ENCODE measurements around the gene KCNT1.

Gene KCNT1

GRCh38 chr9:135752281-135753204 is 50.6 kb downstream of the KCNT1 start:
- Histone ChIP-seq H3K4me2 (ENCODE audit: insufficient read depth, low read length, poor library complexity, severe bottlenecking) (no peak overlapping the region), H2BK12ac (ENCODE audit: low read length) (no peak overlapping the region), H3K9me3 (replicated peaks in 1 of 2; ENCODE audit: control insufficient read depth in 2 of 2, insufficient read depth in 1 of 2, low read depth in 1 of 2, low read length in 2 of 2) (peaks cover 0 to 1% of the 10 kb centered on the region in 2 donors), H2BK120ac (ENCODE audit: low read depth, low read length) (no peak overlapping the region), H3K4me1 (ENCODE audit: control insufficient read depth in 2 of 2, insufficient read depth in 1 of 2, low read depth in 1 of 2, low read length in 2 of 2) (peaks cover 0 to 1% of the 10 kb centered on the region in 2 donors), H3K4ac (ENCODE audit: low read length) (no peak overlapping the region), H4K91ac (ENCODE audit: low read depth, low read length, poor library complexity) (no peak overlapping the region), H3K79me1 (ENCODE audit: low read depth, low read length) (no peaks in the 10 kb centered on the region), H2AK5ac (ENCODE audit: low read depth, low read length) (no peak overlapping the region), H3K4me3 (ENCODE audit: low read length in 2 of 2) (no peak overlapping the region), H3K9ac (ENCODE audit: low read depth, low read length, poor library complexity) (no peak overlapping the region), H2BK5ac (ENCODE audit: low read length) (no peak overlapping the region), H3K14ac (ENCODE audit: low read length) (no peak overlapping the region), H3K27ac (replicated peaks; ENCODE audit: low read length) (no peak overlapping the region), H3K27me3 (ENCODE audit: control insufficient read depth in 3 of 3, insufficient read depth in 3 of 3, low read depth in 1 of 3, low read length in 3 of 3) (peaks cover 0 to 35% (median 0%) of the 10 kb centered on the region in 3 experiments), H3K36me3 (replicated peaks in 1 of 2; ENCODE audit: control insufficient read depth in 2 of 2, insufficient read depth in 2 of 2, low read length in 2 of 2) (no peaks in the 10 kb centered on the region), H3K18ac (ENCODE audit: low read length) (no peak overlapping the region), H2AFZ (ENCODE audit: low read length) (no peak overlapping the region), H2BK15ac (ENCODE audit: low read length) (no peak overlapping the region), H3K23ac (ENCODE audit: low read depth, low read length, poor library complexity) (no peak overlapping the region), H4K8ac (ENCODE audit: low read depth, low read length) (no peak overlapping the region)
- no peak for DNase-seq (ENCODE audit: low spot score)
- 100% methylated on average over 1 to 5 of the region's 8 CpGs for WGBS, 2 donors (ENCODE audit: extremely low coverage in 2 of 2, insufficient read length in 2 of 2, insufficient replicate concordance in 1 of 2)

- Histone ChIP-seq H2BK15ac (ENCODE audit: low read length) (peak overlapping the region; percentile 92), H2BK5ac (ENCODE audit: low read length) (no peak overlapping the region), H3K36me3 (replicated peaks in 1 of 2; ENCODE audit: control insufficient read depth in 2 of 2, insufficient read depth in 2 of 2, low read length in 2 of 2) (no peaks in the 10 kb centered on the region), H2AFZ (ENCODE audit: low read length) (no peak overlapping the region), H2AK5ac (ENCODE audit: low read depth, low read length) (peak overlapping the region; percentile 8), H4K91ac (ENCODE audit: low read depth, low read length, poor library complexity) (no peak overlapping the region), H3K4ac (ENCODE audit: low read length) (no peak overlapping the region), H2BK120ac (ENCODE audit: low read depth, low read length) (no peak overlapping the region), H2BK12ac (ENCODE audit: low read length) (no peak overlapping the region), H3K79me1 (ENCODE audit: low read depth, low read length) (no peaks in the 10 kb centered on the region), H3K23ac (ENCODE audit: low read depth, low read length, poor library complexity) (peak overlapping the region; percentile 31), H3K18ac (ENCODE audit: low read length) (peak overlapping the region; percentile 83), H3K4me3 (ENCODE audit: low read length in 2 of 2) (no peak overlapping the region), H4K8ac (ENCODE audit: low read depth, low read length) (no peak overlapping the region), H3K4me2 (ENCODE audit: insufficient read depth, low read length, poor library complexity, severe bottlenecking) (no peak overlapping the region), H3K9ac (ENCODE audit: low read depth, low read length, poor library complexity) (no peak overlapping the region), H3K27me3 (ENCODE audit: control insufficient read depth in 3 of 3, insufficient read depth in 3 of 3, low read depth in 1 of 3, low read length in 3 of 3) (peaks cover 0 to 28% (median 0%) of the 10 kb centered on the region in 3 experiments), H3K9me3 (replicated peaks in 1 of 2; ENCODE audit: control insufficient read depth in 2 of 2, insufficient read depth in 1 of 2, low read depth in 1 of 2, low read length in 2 of 2) (peaks cover 0 to 1% of the 10 kb centered on the region in 2 donors), H3K4me1 (ENCODE audit: control insufficient read depth in 2 of 2, insufficient read depth in 1 of 2, low read depth in 1 of 2, low read length in 2 of 2) (no peaks in the 10 kb centered on the region), H3K14ac (ENCODE audit: low read length) (no peak overlapping the region), H3K27ac (replicated peaks; ENCODE audit: low read length) (no peak overlapping the region)
- DNase-seq (ENCODE audit: low spot score): no peak
- no CpG with 5 or more reads among the region's 14 CpGs for WGBS, 2 donors (ENCODE audit: extremely low coverage in 2 of 2, insufficient read length in 2 of 2, insufficient replicate concordance in 1 of 2)
These were observed 51.6 kb downstream of the KCNT1 start for GRCh38 chr9:135753391-135754105.

- H3K4me3 ChIP-seq (ENCODE audit: low read length in 2 of 2): no peak overlapping the region
- H2BK120ac ChIP-seq (ENCODE audit: low read depth, low read length): no peak overlapping the region
- H3K9me3 ChIP-seq (replicated peaks in 1 of 2; ENCODE audit: control insufficient read depth in 2 of 2, insufficient read depth in 1 of 2, low read depth in 1 of 2, low read length in 2 of 2): peaks cover 0 to 1% of the 10 kb centered on the region in 2 donors
- H2BK5ac ChIP-seq (ENCODE audit: low read length): no peak overlapping the region
- no peak overlapping the region for H2AFZ ChIP-seq (ENCODE audit: low read length)
- H3K23ac ChIP-seq (ENCODE audit: low read depth, low read length, poor library complexity): peak overlapping the region; percentile 55
- no peak overlapping the region for H4K91ac ChIP-seq (ENCODE audit: low read depth, low read length, poor library complexity)
- H4K8ac ChIP-seq (ENCODE audit: low read depth, low read length): no peak overlapping the region
- peak overlapping the region; percentile 79 for H2AK5ac ChIP-seq (ENCODE audit: low read depth, low read length)
- H3K4me1 ChIP-seq (ENCODE audit: control insufficient read depth in 2 of 2, insufficient read depth in 1 of 2, low read depth in 1 of 2, low read length in 2 of 2): no peaks in the 10 kb centered on the region
- H3K27me3 ChIP-seq (ENCODE audit: control insufficient read depth in 3 of 3, insufficient read depth in 3 of 3, low read depth in 1 of 3, low read length in 3 of 3): peaks cover 0 to 15% (median 0%) of the 10 kb centered on the region in 3 experiments
- peak overlapping the region; percentile 73 for H2BK15ac ChIP-seq (ENCODE audit: low read length)
- WGBS, 2 donors (ENCODE audit: extremely low coverage in 2 of 2, insufficient read length in 2 of 2, insufficient replicate concordance in 1 of 2): no CpG with 5 or more reads among the region's 10 CpGs
- H3K27ac ChIP-seq (replicated peaks; ENCODE audit: low read length): no peak overlapping the region
- peak overlapping the region; percentile 64 for H3K18ac ChIP-seq (ENCODE audit: low read length)
- no peaks in the 10 kb centered on the region for H3K36me3 ChIP-seq (replicated peaks in 1 of 2; ENCODE audit: control insufficient read depth in 2 of 2, insufficient read depth in 2 of 2, low read length in 2 of 2)
- H3K14ac ChIP-seq (ENCODE audit: low read length): no peak overlapping the region
- DNase-seq (ENCODE audit: low spot score): no peak
- H3K4ac ChIP-seq (ENCODE audit: low read length): no peak overlapping the region
- H3K9ac ChIP-seq (ENCODE audit: low read depth, low read length, poor library complexity): no peak overlapping the region
- H2BK12ac ChIP-seq (ENCODE audit: low read length): no peak overlapping the region
- H3K79me1 ChIP-seq (ENCODE audit: low read depth, low read length): peaks cover 2% of the 10 kb centered on the region
- H3K4me2 ChIP-seq (ENCODE audit: insufficient read depth, low read length, poor library complexity, severe bottlenecking): no peak overlapping the region
These were observed 54.6 kb downstream of the KCNT1 start for GRCh38 chr9:135756576-135756975.

- Histone ChIP-seq H2BK120ac (ENCODE audit: low read depth, low read length) (no peak overlapping the region), H3K14ac (ENCODE audit: low read length) (peak overlapping the region; percentile 89), H2AFZ (ENCODE audit: low read length) (no peak overlapping the region), H4K91ac (ENCODE audit: low read depth, low read length, poor library complexity) (no peak overlapping the region), H2BK15ac (ENCODE audit: low read length) (no peak overlapping the region), H4K8ac (ENCODE audit: low read depth, low read length) (peak overlapping the region; percentile 43), H3K36me3 (replicated peaks in 1 of 2; ENCODE audit: control insufficient read depth in 2 of 2, insufficient read depth in 2 of 2, low read length in 2 of 2) (no peaks in the 10 kb centered on the region), H3K23ac (ENCODE audit: low read depth, low read length, poor library complexity) (peak overlapping the region; percentile 73), H3K4me1 (ENCODE audit: control insufficient read depth in 2 of 2, insufficient read depth in 1 of 2, low read depth in 1 of 2, low read length in 2 of 2) (no peaks in the 10 kb centered on the region), H2AK5ac (ENCODE audit: low read depth, low read length) (peak overlapping the region; percentile 28), H2BK5ac (ENCODE audit: low read length) (no peak overlapping the region), H3K79me1 (ENCODE audit: low read depth, low read length) (peaks cover 2% of the 10 kb centered on the region), H2BK12ac (ENCODE audit: low read length) (no peak overlapping the region), H3K4me3 (ENCODE audit: low read length in 2 of 2) (no peak overlapping the region), H3K4me2 (ENCODE audit: insufficient read depth, low read length, poor library complexity, severe bottlenecking) (no peak overlapping the region), H3K9ac (ENCODE audit: low read depth, low read length, poor library complexity) (no peak overlapping the region), H3K18ac (ENCODE audit: low read length) (peak overlapping the region; percentile 64), H3K27me3 (ENCODE audit: control insufficient read depth in 3 of 3, insufficient read depth in 3 of 3, low read depth in 1 of 3, low read length in 3 of 3) (peaks cover 0 to 10% (median 0%) of the 10 kb centered on the region in 3 experiments), H3K27ac (replicated peaks; ENCODE audit: low read length) (no peak overlapping the region), H3K9me3 (replicated peaks in 1 of 2; ENCODE audit: control insufficient read depth in 2 of 2, insufficient read depth in 1 of 2, low read depth in 1 of 2, low read length in 2 of 2) (peaks cover 0 to 1% of the 10 kb centered on the region in 2 donors), H3K4ac (ENCODE audit: low read length) (no peak overlapping the region)
- no CpG with 5 or more reads among the region's 14 CpGs for WGBS, 2 donors (ENCODE audit: extremely low coverage in 2 of 2, insufficient read length in 2 of 2, insufficient replicate concordance in 1 of 2)
- DNase-seq (ENCODE audit: low spot score): no peak
These were observed 55.4 kb downstream of the KCNT1 start for GRCh38 chr9:135757356-135757755.
